DOHH2 (cell line): ENCODE measurements around the gene LRRFIP2.

ENCODE experiments used
- H3F3A ChIP-seq: fragments of 200-600 bp; sonication (generic), shearing (Covaris generic); 2 replicates; pipeline ENCODE4 v1.6.0; 2016; ENCODE audit warnings: antibody characterized with exemption, mild to moderate bottlenecking; ENCODE audit not compliant: control insufficient read depth, insufficient read depth
- H3K27ac ChIP-seq: fragments of 200-600 bp; sonication (generic); 2 replicates; pipeline ENCODE4 v1.5.1; 2014; ENCODE audit warnings: low read depth, mild to moderate bottlenecking, low read length, moderate library complexity
- H3K27me3 ChIP-seq: fragments of 200-600 bp; sonication (generic); 2 replicates; pipeline ENCODE4 v1.6.1; 2014; ENCODE audit warnings: mild to moderate bottlenecking, low read length, mixed read lengths; ENCODE audit not compliant: control insufficient read depth
- H3K36me3 ChIP-seq: fragments of 200-600 bp; sonication (generic); 2 replicates; pipeline ENCODE4 v1.6.1; 2014; ENCODE audit warnings: mild to moderate bottlenecking, low read length, moderate library complexity, mixed read lengths; ENCODE audit not compliant: control insufficient read depth
- H3K4me1 ChIP-seq: fragments of 200-600 bp; sonication (generic); 2 replicates; pipeline ENCODE4 v1.6.1; 2014; ENCODE audit warnings: mild to moderate bottlenecking, low read length, mixed read lengths; ENCODE audit not compliant: control insufficient read depth
- H3K4me2 ChIP-seq: fragments of 200-600 bp; sonication (generic); 2 replicates; pipeline ENCODE4 v1.6.0; 2014; ENCODE audit warnings: mild to moderate bottlenecking, low read length, moderate library complexity
- H3K4me3 ChIP-seq: fragments of 200-600 bp; sonication (generic); 2 replicates; pipeline ENCODE4 v1.5.1; 2014; ENCODE audit warnings: mild to moderate bottlenecking, low read length, mixed read lengths
- H3K79me2 ChIP-seq: fragments of 200-600 bp; sonication (generic); 2 replicates; pipeline ENCODE4 v1.6.1; 2014; ENCODE audit warnings: mild to moderate bottlenecking, low read length, mixed read lengths; ENCODE audit not compliant: control insufficient read depth
- H3K9me2 ChIP-seq: fragments of 200-600 bp; sonication (generic); replicated peaks from 2 replicates; pipeline ENCODE4 v1.6.1; 2014; ENCODE audit warnings: mild to moderate bottlenecking, low read length, mixed read lengths; ENCODE audit not compliant: control insufficient read depth
- H3K9me3 ChIP-seq: fragments of 200-600 bp; sonication (generic); 2 replicates; pipeline ENCODE4 v1.6.1; 2014; ENCODE audit warnings: antibody characterized with exemption, low read length, mixed read lengths; ENCODE audit not compliant: control insufficient read depth, insufficient read depth
- H4K20me1 ChIP-seq: fragments of 200-600 bp; sonication (generic); 2 replicates; pipeline ENCODE4 v1.6.0; 2014; ENCODE audit warnings: low read depth, mild to moderate bottlenecking, antibody characterized with exemption, low read length, moderate library complexity; ENCODE audit not compliant: control insufficient read depth, insufficient read depth
- CTCF ChIP-seq: fragments of 200-600 bp; sonication (generic); IDR thresholded peaks from one replicate; pipeline ENCODE4 v1.5.1; 2014; ENCODE audit warnings: antibody characterized with exemption, mild to moderate bottlenecking, low read depth, low read length; ENCODE audit not compliant: poor library complexity, severe bottlenecking
- EZH2phosphoT487 ChIP-seq: fragments of 200-600 bp; sonication (generic); IDR thresholded peaks from 2 replicates; pipeline ENCODE4 v1.6.1; 2017; ENCODE audit warnings: borderline replicate concordance, mild to moderate bottlenecking, antibody characterized with exemption, low read length, moderate library complexity, mixed read lengths

The LRRFIP2 gene

GRCh38 chr3:37194533-37194932, 20.2 kb upstream of the LRRFIP2 start:
- no peak overlapping the region for H3K4me3 ChIP-seq
- no peaks in the 10 kb centered on the region for H3K4me1 ChIP-seq
- TF ChIP-seq CTCF (no peak), EZH2phosphoT487 (no peak)
- no peaks in the 10 kb centered on the region for H3K79me2 ChIP-seq
- no peaks in the 10 kb centered on the region for H3K9me3 ChIP-seq
- no peaks in the 10 kb centered on the region for H3K9me2 ChIP-seq
- no peak overlapping the region for H3K4me2 ChIP-seq
- H4K20me1 ChIP-seq = no peaks in the 10 kb centered on the region
- no peaks in the 10 kb centered on the region for H3K36me3 ChIP-seq
- no peak overlapping the region for H3K27ac ChIP-seq
- no peaks in the 10 kb centered on the region for H3F3A ChIP-seq
- no peaks in the 10 kb centered on the region; the same call in 1 of the 2 replicates for H3K27me3 ChIP-seq

GRCh38 chr3:37190667-37191066, 16.3 kb upstream of the LRRFIP2 start:
- no peaks in the 10 kb centered on the region for H3K9me2 ChIP-seq
- H3K79me2 ChIP-seq = no peaks in the 10 kb centered on the region
- TF ChIP-seq CTCF (no peak), EZH2phosphoT487 (no peak)
- H3K4me2 ChIP-seq = no peak overlapping the region
- no peaks in the 10 kb centered on the region for H4K20me1 ChIP-seq
- no peaks in the 10 kb centered on the region for H3F3A ChIP-seq
- H3K36me3 ChIP-seq = no peaks in the 10 kb centered on the region
- H3K9me3 ChIP-seq = no peaks in the 10 kb centered on the region
- no peak overlapping the region for H3K27ac ChIP-seq
- no peaks in the 10 kb centered on the region for H3K4me1 ChIP-seq
- H3K4me3 ChIP-seq = no peak overlapping the region
- no peaks in the 10 kb centered on the region for H3K27me3 ChIP-seq

GRCh38 chr3:37189109-37189508, 14.7 kb upstream of the LRRFIP2 start:
- H3K4me2 ChIP-seq = no peak overlapping the region
- no peak for TF ChIP-seq EZH2phosphoT487
- H3K4me1 ChIP-seq = no peaks in the 10 kb centered on the region
- no peak overlapping the region for H3K27ac ChIP-seq
- no peaks in the 10 kb centered on the region for H3F3A ChIP-seq
- H4K20me1 ChIP-seq = no peaks in the 10 kb centered on the region
- H3K4me3 ChIP-seq = no peak overlapping the region
- no peaks in the 10 kb centered on the region for H3K9me2 ChIP-seq
- no peaks in the 10 kb centered on the region for H3K79me2 ChIP-seq
- no peaks in the 10 kb centered on the region for H3K36me3 ChIP-seq
- no peaks in the 10 kb centered on the region for H3K9me3 ChIP-seq
- H3K27me3 ChIP-seq = no peaks in the 10 kb centered on the region

- peaks cover 6% of the 10 kb centered on the region for H3K79me2 ChIP-seq
- H3K9me2 ChIP-seq = no peaks in the 10 kb centered on the region
- no peak overlapping the region for H3K27ac ChIP-seq
- H3K27me3 ChIP-seq = no peaks in the 10 kb centered on the region
- H3K4me3 ChIP-seq = no peak overlapping the region
- H3K4me1 ChIP-seq = peaks cover 15% of the 10 kb centered on the region
- H3K4me2 ChIP-seq = no peak overlapping the region
- no peaks in the 10 kb centered on the region for H3K36me3 ChIP-seq
- TF ChIP-seq EZH2phosphoT487 = no peak
- no peak for TF ChIP-seq CTCF
- no peaks in the 10 kb centered on the region for H3K9me3 ChIP-seq
- no peaks in the 10 kb centered on the region for H4K20me1 ChIP-seq
- H3F3A ChIP-seq = no peaks in the 10 kb centered on the region
Observed at GRCh38 chr3:37183976-37184375, 9.6 kb upstream of the LRRFIP2 start.
